Gastrocnemius medialis (tissue), 4 donors: Measurements from ENCODE around the gene UTF1. TPM values are rescaled to one million over a fixed set of nuclear protein-coding genes. Genes with fewer than 3 reads are reported as not detected.
"Not testable (repeated sequence)": the region's sequence is repeated elsewhere in the genome, so short reads cannot be mapped to it uniquely, and the experiment has no call there.

Experiments
- ATAC-seq, 2 donors: fragments of 150-250 bp; one replicate each; pipeline ENCODE4 v1.9.1; 2016
- DNase-seq, 2 donors: peaks; one replicate each; pipeline ENCODE4 v3.0.0-alpha.2; 2019
- H3K27ac ChIP-seq, 4 donors: fragments of 200-600 bp; sonication (generic); 1 replicate in 1 of 4; 2 replicates in 3 of 4; pipeline ENCODE4 v1.5.1; 2016 to 2018; ENCODE audit warnings: mild to moderate bottlenecking in 2 of 4, moderate library complexity in 1 of 4
- H3K27me3 ChIP-seq, 3 donors: fragments of 200-600 bp; sonication (generic) in 2 of 3; 1 replicate in 1 of 3; 2 replicates in 2 of 3; pipeline versions ENCODE4 v1.5.1 to v1.6.0; 2016 to 2019; ENCODE audit warnings: mild to moderate bottlenecking in 1 of 3, moderate library complexity in 1 of 3
- H3K36me3 ChIP-seq, 2 donors: fragments of 200-600 bp; sonication (generic) in 1 of 2; one replicate each; pipeline ENCODE4 v1.5.1; 2017 to 2018
- H3K4me1 ChIP-seq, 2 donors: fragments of 200-600 bp; sonication (generic) in 1 of 2; one replicate each; pipeline ENCODE4 v1.5.1; 2016 to 2017; ENCODE audit warnings: mild to moderate bottlenecking in 2 of 2
- H3K4me3 ChIP-seq, 4 donors: fragments of 200-600 bp; sonication (generic) in 3 of 4; 1 replicate in 1 of 4; 2 replicates in 3 of 4; pipeline ENCODE4 v1.5.1; 2016 to 2019; ENCODE audit warnings: mild to moderate bottlenecking in 2 of 4
- H3K9me3 ChIP-seq, 3 donors: fragments of 200-600 bp; sonication (generic) in 2 of 3; 1 replicate in 1 of 3; 2 replicates in 2 of 3; pipeline ENCODE4 v1.5.1; 2016 to 2019
- CTCF ChIP-seq, 5 experiments: fragments of 450-650 bp in 3 of 5; fragments of 200-600 bp in 2 of 5; sonication (generic) in 2 of 5; IDR thresholded peaks in 4 of 5; conservative IDR thresholded peaks in 1 of 5; 1 replicate in 4 of 5; 2 replicates in 1 of 5; pipeline ENCODE4 v1.5.1; 2016 to 2019; ENCODE audit warnings: antibody characterized with exemption in 5 of 5, mild to moderate bottlenecking in 3 of 5, moderate library complexity in 3 of 5
- POLR2A ChIP-seq, 2 donors: fragments of 450-650 bp; IDR thresholded peaks; one replicate each; pipeline ENCODE4 v1.6.1; 2017; ENCODE audit warnings: antibody characterized with exemption in 2 of 2, mild to moderate bottlenecking in 2 of 2, moderate library complexity in 2 of 2
- in situ Hi-C, 4 donors: fragments of 200-750 bp; cut with MboI; loops; one replicate each; pipeline versions ENCODE4 v1.15.0 to v1.8.0; 2017; ENCODE audit warnings: low sequenced_read_pairs in 4 of 4
- intact Hi-C: fragments of 100-400 bp; cut with DNase I; formaldehyde crosslinking; loops from one replicate; pipeline ENCODE4 v1.15.1; 2023; ENCODE audit warnings: low total_unique reads
- total RNA-seq, 4 donors: library from RNA; depleted of rRNA; stranded (reverse); fragments of >200 nt; gene quantifications; one replicate each; pipeline versions ENCODE4 v1.1.0 to v1.2.3, GENCODE V29; 2016

The UTF1 gene
- total RNA-seq, 4 donors from 2014 or later, result not detected

- H3K27ac ChIP-seq, result no peak overlapping the region
- H3K9me3 ChIP-seq, result no peaks in the 10 kb centered on the region
- in situ Hi-C loops, result no loop called here
- DNase-seq (no peak), ATAC-seq (no peak)
- H3K4me1 ChIP-seq, result peaks cover 20 to 21% of the 10 kb centered on the region in 2 donors
- TF ChIP-seq CTCF (IDR thresholded peaks at IDR 0.05 in 4 of 5, conservative IDR thresholded peaks at IDR 0.05 in 1 of 5), result no peak
- no peak for TF ChIP-seq POLR2A (IDR thresholded peaks at IDR 0.05)
- no peak overlapping the region for H3K4me3 ChIP-seq
- no peaks in the 10 kb centered on the region for H3K36me3 ChIP-seq
- H3K27me3 ChIP-seq, result no peaks in the 10 kb centered on the region
- intact Hi-C loops, result loop anchor here (5.0 kb wide), 1 partner anchor 129 kb away; the partner anchor contains the start of gene MTG1
These were observed 33.7 kb downstream of the UTF1 start for GRCh38 chr10:133263674-133264073.

GRCh38 chr10:133264461-133264860 is 34.4 kb downstream of the UTF1 start:
- Histone ChIP-seq H3K27ac (no peak overlapping the region), H3K9me3 (no peaks in the 10 kb centered on the region), H3K4me3 (no peak overlapping the region), H3K27me3 (no peaks in the 10 kb centered on the region), H3K36me3 (no peaks in the 10 kb centered on the region), H3K4me1 (peaks cover 17% of the 10 kb centered on the region in 2 donors)
- intact Hi-C loops (loop anchor here (5.0 kb wide), 1 partner anchor 128 kb away; the partner anchor contains the start of gene MTG1), in situ Hi-C loops (no loop called here)
- ATAC-seq (no peak), DNase-seq (no peak)
- TF ChIP-seq POLR2A (IDR thresholded peaks at IDR 0.05) (no peak), CTCF (IDR thresholded peaks at IDR 0.05 in 4 of 5, conservative IDR thresholded peaks at IDR 0.05 in 1 of 5) (no peak)

GRCh38 chr10:133265052-133265451 is 35.0 kb downstream of the UTF1 start:
- ATAC-seq, H3K27ac ChIP-seq, H3K9me3 ChIP-seq, H3K27me3 ChIP-seq, intact Hi-C loops, in situ Hi-C loops, H3K4me3 ChIP-seq, DNase-seq, H3K36me3 ChIP-seq: not testable (repeated sequence)
- peaks cover 13 to 17% of the 10 kb centered on the region in 2 donors for H3K4me1 ChIP-seq

GRCh38 chr10:133266056-133266795 is 36.2 kb downstream of the UTF1 start:
- Histone ChIP-seq H3K4me3 (no peak overlapping the region), H3K9me3 (no peaks in the 10 kb centered on the region), H3K36me3 (no peaks in the 10 kb centered on the region), H3K27me3 (no peaks in the 10 kb centered on the region), H3K4me1 (peaks cover 6 to 9% of the 10 kb centered on the region in 2 donors), H3K27ac (no peak overlapping the region)
- in situ Hi-C loops (no loop called here), intact Hi-C loops (no loop called here)
- no peak for ATAC-seq
- TF ChIP-seq POLR2A (IDR thresholded peaks at IDR 0.05) (no peak), CTCF (IDR thresholded peaks at IDR 0.05 in 4 of 5, conservative IDR thresholded peaks at IDR 0.05 in 1 of 5) (no peak)
- DNase-seq, result no peak

GRCh38 chr10:133267293-133267692 is 37.3 kb downstream of the UTF1 start:
- ATAC-seq (no peak), DNase-seq (no peak)
- H3K27ac ChIP-seq, result no peak overlapping the region
- intact Hi-C loops (no loop called here), in situ Hi-C loops (no loop called here)
- no peaks in the 10 kb centered on the region for H3K27me3 ChIP-seq
- TF ChIP-seq CTCF (IDR thresholded peaks at IDR 0.05 in 4 of 5, conservative IDR thresholded peaks at IDR 0.05 in 1 of 5) (no peak), POLR2A (IDR thresholded peaks at IDR 0.05) (no peak)
- no peaks in the 10 kb centered on the region for H3K36me3 ChIP-seq
- peaks cover 4% of the 10 kb centered on the region in 2 donors for H3K4me1 ChIP-seq
- H3K9me3 ChIP-seq, result no peaks in the 10 kb centered on the region
- no peak overlapping the region for H3K4me3 ChIP-seq
